Activated naive CD4-positive, alpha-beta T cell treated with anti-CD3 and anti-CD28 coated beads for 36 hours (primary cell): ENCODE measurements around the gene HID1. TPM values are rescaled to one million over a fixed set of nuclear protein-coding genes. Genes with fewer than 3 reads are reported as not detected.

ENCODE experiments used
- CTCF ChIA-PET: fragments of 350-600 bp; sonication (Branson Sonifier 250); formaldehyde crosslinking; loops from one replicate; lab custom pipeline; 2021; ENCODE audit warnings: antibody characterized with exemption; lab: Charles Lee
- DNase-seq: peaks from one replicate; pipeline ENCODE4 v3.0.0-alpha.2; 2020
- H3K27ac Mint-ChIP-seq: one replicate; pipeline ENCODE4 v1.8.0; 2021; ENCODE audit warnings: mild to moderate bottlenecking, mixed read lengths
- H3K27me3 Mint-ChIP-seq: one replicate; pipeline ENCODE4 v1.8.0; 2021; ENCODE audit warnings: low read depth, mixed read lengths
- H3K36me3 Mint-ChIP-seq: one replicate; pipeline ENCODE4 v1.8.0; 2021; ENCODE audit warnings: low read depth, mixed read lengths
- H3K4me1 Mint-ChIP-seq: one replicate; pipeline ENCODE4 v1.8.0; 2021; ENCODE audit warnings: low read depth, mixed read lengths
- H3K4me3 Mint-ChIP-seq: one replicate; pipeline ENCODE4 v1.8.0; 2021; ENCODE audit warnings: mild to moderate bottlenecking, moderate library complexity, mixed read lengths
- H3K9me3 Mint-ChIP-seq: one replicate; pipeline ENCODE4 v1.8.0; 2021; ENCODE audit warnings: mixed read lengths
- intact Hi-C: fragments of 100-400 bp; cut with micrococcal nuclease; formaldehyde crosslinking; loops from one replicate; pipeline ENCODE4 v1.15.1; 2023
- total RNA-seq, 2 experiments: library from RNA; stranded (reverse); gene quantifications; one replicate each; pipeline ENCODE4 v1.2.3, GENCODE V29; 2021

The HID1 gene
- total RNA-seq, 2 experiments from 2014 or later, result 0.91 to 1.6 TPM

GRCh38 chr17:74954115-74954514, 18.4 kb downstream of the HID1 start:
- Mint-ChIP-seq H3K36me3 (no peaks in the 10 kb centered on the region), H3K9me3 (no peaks in the 10 kb centered on the region), H3K27me3 (no peaks in the 10 kb centered on the region), H3K4me3 (no peak overlapping the region), H3K4me1 (no peaks in the 10 kb centered on the region), H3K27ac (no peak overlapping the region)
- no peak for DNase-seq
- CTCF ChIA-PET, result no interaction called here
- intact Hi-C loops, result no loop called here

DNA sequence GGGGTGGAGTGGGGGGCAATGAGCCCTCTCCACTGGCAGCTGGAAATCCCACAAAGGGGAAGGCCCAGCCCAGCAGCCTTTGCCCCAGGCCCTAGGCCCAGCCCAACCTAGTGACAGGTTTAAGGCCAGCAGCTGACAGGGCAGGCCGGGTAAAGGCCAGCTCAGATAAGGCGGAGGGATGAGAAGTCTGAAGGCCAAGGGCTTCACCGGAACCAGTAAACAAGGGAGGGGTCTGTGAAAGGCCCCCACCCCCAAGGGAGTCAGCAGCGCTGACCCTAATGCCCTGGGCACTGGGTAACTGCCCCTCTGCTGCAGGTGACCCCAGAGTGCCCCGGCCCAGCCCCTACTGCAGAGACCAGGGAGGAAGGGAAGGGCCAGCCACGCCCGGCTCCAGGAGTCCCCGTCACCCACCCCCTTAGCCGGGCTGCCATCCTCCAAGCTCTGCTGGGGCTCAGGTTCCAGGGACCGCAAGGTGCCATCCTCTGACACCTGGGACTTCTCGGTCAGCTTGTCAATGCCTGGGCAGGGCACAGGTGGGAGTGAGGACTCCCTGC, 19.3 kb downstream of the HID1 start:
- no peaks in the 10 kb centered on the region for H3K27me3 Mint-ChIP-seq
- no peaks in the 10 kb centered on the region for H3K9me3 Mint-ChIP-seq
- no peaks in the 10 kb centered on the region for H3K36me3 Mint-ChIP-seq
- no peak for DNase-seq
- CTCF ChIA-PET, result interaction anchor here (1.2 kb wide), 1 partner anchor 58 kb away, joined by 3 read pairs; no protein-coding TSS in a partner anchor
- no peak overlapping the region for H3K4me3 Mint-ChIP-seq
- no peak overlapping the region for H3K27ac Mint-ChIP-seq
- no peaks in the 10 kb centered on the region for H3K4me1 Mint-ChIP-seq
- intact Hi-C loops, result no loop called here

GRCh38 chr17:74952431-74953133, 20.0 kb downstream of the HID1 start:
- CTCF ChIA-PET, result interaction anchor here (0.6 to 1.2 kb wide), 4 partner anchors 9 to 134 kb away, joined by 3 to 6 read pairs (median 3); no protein-coding TSS in a partner anchor
- H3K9me3 Mint-ChIP-seq, result no peaks in the 10 kb centered on the region
- no peak overlapping the region for H3K4me3 Mint-ChIP-seq
- no peaks in the 10 kb centered on the region for H3K4me1 Mint-ChIP-seq
- intact Hi-C loops, result no loop called here
- no peaks in the 10 kb centered on the region for H3K36me3 Mint-ChIP-seq
- no peak for DNase-seq
- no peak overlapping the region for H3K27ac Mint-ChIP-seq
- H3K27me3 Mint-ChIP-seq, result no peaks in the 10 kb centered on the region

DNA sequence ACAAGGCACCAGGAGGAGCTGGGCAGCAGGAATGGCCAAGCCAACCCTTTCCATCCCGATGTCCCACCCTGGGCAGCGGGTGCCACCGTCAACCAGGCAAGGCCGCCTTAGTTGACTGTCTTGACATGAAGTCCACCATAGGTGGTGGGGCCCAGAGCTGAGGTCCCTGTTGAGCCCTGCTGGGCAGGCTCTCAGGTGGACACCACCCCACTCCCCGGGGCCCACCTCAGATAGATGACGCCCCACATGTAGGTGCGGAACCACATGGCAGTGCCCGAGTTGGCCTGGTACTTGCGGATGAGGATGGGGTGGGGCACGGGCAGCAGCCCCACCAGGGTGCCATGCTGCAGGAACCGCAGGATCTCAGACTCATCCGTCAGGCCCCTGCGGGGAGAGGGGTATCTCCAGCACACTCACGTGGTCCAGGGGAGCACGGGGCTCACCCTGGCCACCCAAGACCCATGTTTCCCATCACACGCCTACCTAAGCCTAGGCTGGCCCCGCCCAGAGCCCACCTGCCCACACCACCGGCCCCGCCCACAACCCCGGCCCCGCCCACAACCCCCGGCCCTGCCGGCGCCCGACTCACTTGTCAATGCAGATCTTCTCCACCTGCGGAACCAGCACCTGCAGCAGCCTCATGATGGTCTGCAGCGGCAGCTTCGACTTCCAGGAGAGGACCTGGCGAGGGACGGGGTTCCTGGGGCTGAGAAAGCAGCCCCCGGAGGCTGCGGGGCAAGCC, 20.7 kb downstream of the HID1 start:
- Mint-ChIP-seq H3K4me3 (no peak overlapping the region), H3K27ac (no peak overlapping the region)
- CTCF ChIA-PET, result interaction anchor here (0.6 to 1.4 kb wide), 2 partner anchors 10 kb away, joined by 3 read pairs; no protein-coding TSS in a partner anchor

DNA sequence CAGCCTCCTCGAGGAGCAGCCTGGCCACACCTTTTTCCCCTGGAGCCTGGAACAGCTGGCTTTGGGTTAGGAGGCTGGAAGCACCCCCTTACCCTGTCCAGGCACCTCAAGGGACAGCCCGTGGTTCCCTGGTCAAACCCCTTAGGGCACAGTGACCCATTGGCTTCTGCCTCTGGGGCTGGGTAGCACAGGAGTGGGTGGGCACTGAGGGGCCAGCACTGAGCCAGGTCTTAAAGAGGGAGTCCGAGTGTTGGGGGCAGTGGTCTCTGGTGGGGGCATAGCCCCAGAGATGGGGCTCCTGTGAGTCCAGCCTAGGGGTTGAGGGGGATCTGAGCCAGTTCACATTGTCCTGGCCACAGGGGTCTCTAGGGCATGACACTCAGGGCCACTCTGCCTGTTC, 21.5 kb downstream of the HID1 start:
- Mint-ChIP-seq H3K27ac (no peak overlapping the region), H3K4me3 (no peak overlapping the region), H3K36me3 (no peaks in the 10 kb centered on the region), H3K4me1 (no peaks in the 10 kb centered on the region), H3K27me3 (no peaks in the 10 kb centered on the region), H3K9me3 (no peaks in the 10 kb centered on the region)
- intact Hi-C loops, result no loop called here
- DNase-seq, result no peak
- CTCF ChIA-PET, result interaction anchor here (1.4 kb wide), 1 partner anchor 11 kb away, joined by 3 read pairs; no protein-coding TSS in a partner anchor

More for the DNA sequence above, 20.7 kb downstream of the HID1 start:
- intact Hi-C loops, result no loop called here
- DNase-seq, result no peak
- no peaks in the 10 kb centered on the region for H3K9me3 Mint-ChIP-seq
- H3K4me1 Mint-ChIP-seq, result no peaks in the 10 kb centered on the region
- H3K36me3 Mint-ChIP-seq, result no peaks in the 10 kb centered on the region
- H3K27me3 Mint-ChIP-seq, result no peaks in the 10 kb centered on the region

GRCh38 chr17:74950207-74950606, 22.4 kb downstream of the HID1 start:
- Mint-ChIP-seq H3K9me3 (no peaks in the 10 kb centered on the region), H3K4me3 (no peak overlapping the region), H3K27me3 (no peaks in the 10 kb centered on the region), H3K4me1 (no peaks in the 10 kb centered on the region), H3K27ac (no peak overlapping the region), H3K36me3 (no peaks in the 10 kb centered on the region)
- DNase-seq, result no peak
- intact Hi-C loops, result no loop called here
- CTCF ChIA-PET, result interaction anchor here (1.2 to 1.4 kb wide), 2 partner anchors 11 to 26 kb away, joined by 5 to 6 read pairs; partner anchors contain the start of gene OTOP2

- intact Hi-C loops, result no loop called here
- Mint-ChIP-seq H3K36me3 (no peaks in the 10 kb centered on the region), H3K27me3 (no peaks in the 10 kb centered on the region), H3K4me3 (no peak overlapping the region), H3K4me1 (no peaks in the 10 kb centered on the region), H3K27ac (no peak overlapping the region), H3K9me3 (no peaks in the 10 kb centered on the region)
- DNase-seq, result no peak
- CTCF ChIA-PET, result interaction anchor here (1.2 to 1.5 kb wide), 3 partner anchors 8 to 26 kb away, joined by 5 to 6 read pairs (median 5); partner anchors contain the start of gene OTOP2
Observed at GRCh38 chr17:74949455-74950115, 23.0 kb downstream of the HID1 start.

DNA sequence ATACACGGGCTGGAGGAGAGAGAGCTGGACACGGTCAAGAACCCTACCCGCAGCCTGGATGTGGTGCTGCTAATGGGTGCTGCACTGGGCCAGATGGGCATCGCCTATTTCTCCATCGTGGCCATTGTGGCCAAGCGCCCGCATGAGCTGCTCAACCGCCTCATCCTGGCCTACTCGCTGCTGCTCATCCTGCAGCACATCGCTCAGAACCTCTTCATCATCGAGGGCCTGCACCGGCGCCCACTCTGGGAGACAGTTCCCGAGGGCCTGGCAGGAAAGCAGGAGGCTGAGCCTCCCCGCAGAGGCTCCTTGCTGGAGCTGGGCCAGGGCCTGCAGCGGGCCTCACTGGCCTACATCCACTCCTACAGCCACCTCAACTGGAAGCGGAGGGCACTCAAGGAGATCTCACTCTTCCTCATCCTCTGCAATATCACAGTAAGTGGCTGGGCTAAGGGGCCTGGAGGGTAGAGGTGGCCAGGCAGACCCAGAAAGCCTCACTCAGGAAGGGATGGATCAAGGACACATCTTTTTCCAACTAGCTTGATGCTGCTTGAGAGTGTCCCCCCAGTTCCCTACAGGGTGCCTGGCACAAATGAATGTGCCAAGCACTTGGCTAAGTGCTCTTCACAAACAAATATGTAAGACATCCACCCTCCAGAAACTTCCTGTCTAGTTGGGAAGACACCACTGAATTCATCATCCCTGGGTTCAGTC, 25.4 kb downstream of the HID1 start:
- no peak for DNase-seq
- H3K4me3 Mint-ChIP-seq, result no peak overlapping the region
- CTCF ChIA-PET, result interaction anchor here (4.1 kb wide), 1 partner anchor 14 kb away, joined by 18 read pairs; no protein-coding TSS in a partner anchor
- no peaks in the 10 kb centered on the region for H3K9me3 Mint-ChIP-seq
- intact Hi-C loops, result no loop called here
- H3K27ac Mint-ChIP-seq, result no peak overlapping the region
- H3K27me3 Mint-ChIP-seq, result no peaks in the 10 kb centered on the region
- no peaks in the 10 kb centered on the region for H3K36me3 Mint-ChIP-seq
- H3K4me1 Mint-ChIP-seq, result no peaks in the 10 kb centered on the region

- Mint-ChIP-seq H3K4me3 (no peak overlapping the region), H3K36me3 (no peaks in the 10 kb centered on the region), H3K27ac (no peak overlapping the region), H3K4me1 (no peaks in the 10 kb centered on the region), H3K9me3 (no peaks in the 10 kb centered on the region), H3K27me3 (peaks cover 4% of the 10 kb centered on the region)
- CTCF ChIA-PET, result interaction anchor here (4.1 kb wide), 1 partner anchor 15 kb away, joined by 18 read pairs; no protein-coding TSS in a partner anchor
- intact Hi-C loops, result no loop called here
- no peak for DNase-seq
Observed at GRCh38 chr17:74946641-74947040, 25.9 kb downstream of the HID1 start.

GRCh38 chr17:74945543-74945942, 27.0 kb downstream of the HID1 start:
- CTCF ChIA-PET, result interaction anchor here (0.6 to 4.1 kb wide), 2 partner anchors 16 to 49 kb away, joined by 7 to 18 read pairs; no protein-coding TSS in a partner anchor
- H3K36me3 Mint-ChIP-seq, result no peaks in the 10 kb centered on the region
- DNase-seq, result no peak
- H3K4me1 Mint-ChIP-seq, result no peaks in the 10 kb centered on the region
- H3K27ac Mint-ChIP-seq, result no peak overlapping the region
- no peaks in the 10 kb centered on the region for H3K9me3 Mint-ChIP-seq
- intact Hi-C loops, result no loop called here
- no peak overlapping the region for H3K4me3 Mint-ChIP-seq
- H3K27me3 Mint-ChIP-seq, result peaks cover 4% of the 10 kb centered on the region

GRCh38 chr17:74943808-74944522, 28.6 kb downstream of the HID1 start:
- Mint-ChIP-seq H3K27ac (no peak overlapping the region), H3K27me3 (peaks cover 4% of the 10 kb centered on the region), H3K9me3 (no peaks in the 10 kb centered on the region), H3K4me1 (no peaks in the 10 kb centered on the region), H3K4me3 (no peak overlapping the region), H3K36me3 (no peaks in the 10 kb centered on the region)
- DNase-seq, result no peak
- CTCF ChIA-PET, result interaction anchor here (1.2 kb wide), 1 partner anchor 17 kb away, joined by 4 read pairs; no protein-coding TSS in a partner anchor
- intact Hi-C loops, result no loop called here
